ENCODE measurements around the gene PRKCQ. TPM values are rescaled to one million over a fixed set of nuclear protein-coding genes. Genes with fewer than 3 reads are reported as not detected.

The PRKCQ gene
- total RNA-seq, 1 experiment from 2014 or later = 12.1 TPM

DNA sequence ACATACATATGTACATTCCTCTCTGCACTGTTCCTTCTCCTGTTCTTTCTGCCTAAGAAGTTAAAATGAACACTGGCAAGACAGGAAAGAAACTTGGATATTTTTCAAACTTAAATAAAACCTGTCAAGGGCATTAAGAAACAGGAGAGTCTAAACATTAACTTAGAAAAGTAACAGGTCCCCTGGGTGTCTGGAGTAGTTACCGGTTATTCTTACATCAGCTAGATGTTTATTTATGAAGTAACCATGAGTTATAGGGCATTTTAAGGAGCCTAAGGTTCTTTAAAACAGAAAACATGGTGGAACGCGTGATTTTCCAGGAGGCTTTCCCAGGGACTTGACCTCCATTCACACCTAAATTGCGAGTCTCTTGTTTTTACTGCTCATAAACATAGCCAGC is 148.2 kb downstream of the PRKCQ start:
- Histone ChIP-seq H3K4me1 (ENCODE audit: insufficient read depth, low read length) (no peaks in the 10 kb centered on the region), H2BK15ac (ENCODE audit: low read depth, low read length) (no peak overlapping the region), H4K8ac (replicated peaks; ENCODE audit: insufficient read length, low read depth, low read length) (no peak overlapping the region), H3K23me2 (ENCODE audit: insufficient read length, low read depth, low read length, poor library complexity, severe bottlenecking) (no peaks in the 10 kb centered on the region), H3K23ac (ENCODE audit: insufficient read length, low read depth, low read length) (no peak overlapping the region), H2AK5ac (ENCODE audit: insufficient read length, low read length) (no peak overlapping the region), H2BK5ac (ENCODE audit: insufficient read length, low read length) (no peak overlapping the region), H2AFZ (ENCODE audit: low read length) (no peak overlapping the region), H2BK12ac (ENCODE audit: insufficient read length, low read depth, low read length) (no peak overlapping the region), H4K20me1 (ENCODE audit: control insufficient read depth, insufficient read depth, insufficient read length) (no peaks in the 10 kb centered on the region), H3K18ac (ENCODE audit: insufficient read length, low read depth, low read length) (no peak overlapping the region), H2BK120ac (ENCODE audit: low read depth, low read length, poor library complexity, severe bottlenecking) (no peak overlapping the region), H3K27ac (ENCODE audit: insufficient read length, low read depth, low read length) (no peak overlapping the region), H4K5ac (ENCODE audit: insufficient read length, low read depth, low read length) (no peak overlapping the region), H3K14ac (ENCODE audit: insufficient read depth, low read length) (no peak overlapping the region), H3K9me3 (ENCODE audit: control insufficient read depth, low read depth, low read length) (no peaks in the 10 kb centered on the region), H3K4ac (ENCODE audit: low read depth, low read length) (no peak overlapping the region), H3T11ph (ENCODE audit: low read length) (no peak overlapping the region), H3K9ac (ENCODE audit: extremely low read depth, insufficient read length, low read length) (no peak overlapping the region), H3K79me1 (ENCODE audit: insufficient read depth, low read depth, low read length, poor library complexity, severe bottlenecking) (no peaks in the 10 kb centered on the region), H3K56ac (ENCODE audit: insufficient read length, low read depth, low read length) (no peak overlapping the region), H3K4me2 (ENCODE audit: insufficient read depth, insufficient read length, low read length) (no peak overlapping the region), H3K27me3 (ENCODE audit: insufficient read depth, low read length) (no peaks in the 10 kb centered on the region), H3K79me2 (ENCODE audit: insufficient read depth, low read length) (no peaks in the 10 kb centered on the region), H4K91ac (ENCODE audit: insufficient read length, low read depth, low read length) (no peak overlapping the region), H2BK20ac (ENCODE audit: low read depth, low read length, poor library complexity, severe bottlenecking) (no peak overlapping the region)
- Mint-ChIP-seq H3K27me3 (ENCODE audit: low read depth) (no peaks in the 10 kb centered on the region), H3K36me3 (ENCODE audit: insufficient read depth in 1 of 3, low read depth in 3 of 3) (peaks cover 7 to 20% (median 13%) of the 10 kb centered on the region in 3 experiments; a peak in 6 of 7 replicates), H3K4me3 (no peak overlapping the region), H3K9me3 (no peaks in the 10 kb centered on the region), H3K4me1 (no peaks in the 10 kb centered on the region), H3K27ac (no peak overlapping the region)
- DNase-seq = no peak
- TF ChIP-seq, protein P1, sequence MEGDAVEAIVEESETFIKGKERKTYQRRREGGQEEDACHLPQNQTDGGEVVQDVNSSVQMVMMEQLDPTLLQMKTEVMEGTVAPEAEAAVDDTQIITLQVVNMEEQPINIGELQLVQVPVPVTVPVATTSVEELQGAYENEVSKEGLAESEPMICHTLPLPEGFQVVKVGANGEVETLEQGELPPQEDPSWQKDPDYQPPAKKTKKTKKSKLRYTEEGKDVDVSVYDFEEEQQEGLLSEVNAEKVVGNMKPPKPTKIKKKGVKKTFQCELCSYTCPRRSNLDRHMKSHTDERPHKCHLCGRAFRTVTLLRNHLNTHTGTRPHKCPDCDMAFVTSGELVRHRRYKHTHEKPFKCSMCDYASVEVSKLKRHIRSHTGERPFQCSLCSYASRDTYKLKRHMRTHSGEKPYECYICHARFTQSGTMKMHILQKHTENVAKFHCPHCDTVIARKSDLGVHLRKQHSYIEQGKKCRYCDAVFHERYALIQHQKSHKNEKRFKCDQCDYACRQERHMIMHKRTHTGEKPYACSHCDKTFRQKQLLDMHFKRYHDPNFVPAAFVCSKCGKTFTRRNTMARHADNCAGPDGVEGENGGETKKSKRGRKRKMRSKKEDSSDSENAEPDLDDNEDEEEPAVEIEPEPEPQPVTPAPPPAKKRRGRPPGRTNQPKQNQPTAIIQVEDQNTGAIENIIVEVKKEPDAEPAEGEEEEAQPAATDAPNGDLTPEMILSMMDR (conservative IDR thresholded peaks at IDR 0.05) = no peak
- no CpG with 5 or more reads among the region's 4 CpGs for WGBS (ENCODE audit: extremely low coverage, insufficient read length, low lambda C conversion rate)
